ENCODE results near the gene SNED1. TPM values are rescaled to one million over a fixed set of nuclear protein-coding genes. Genes with fewer than 3 reads are reported as not detected.

The SNED1 gene
- total RNA-seq, 1 donor from 2014 or later, result 40.9 TPM

DNA sequence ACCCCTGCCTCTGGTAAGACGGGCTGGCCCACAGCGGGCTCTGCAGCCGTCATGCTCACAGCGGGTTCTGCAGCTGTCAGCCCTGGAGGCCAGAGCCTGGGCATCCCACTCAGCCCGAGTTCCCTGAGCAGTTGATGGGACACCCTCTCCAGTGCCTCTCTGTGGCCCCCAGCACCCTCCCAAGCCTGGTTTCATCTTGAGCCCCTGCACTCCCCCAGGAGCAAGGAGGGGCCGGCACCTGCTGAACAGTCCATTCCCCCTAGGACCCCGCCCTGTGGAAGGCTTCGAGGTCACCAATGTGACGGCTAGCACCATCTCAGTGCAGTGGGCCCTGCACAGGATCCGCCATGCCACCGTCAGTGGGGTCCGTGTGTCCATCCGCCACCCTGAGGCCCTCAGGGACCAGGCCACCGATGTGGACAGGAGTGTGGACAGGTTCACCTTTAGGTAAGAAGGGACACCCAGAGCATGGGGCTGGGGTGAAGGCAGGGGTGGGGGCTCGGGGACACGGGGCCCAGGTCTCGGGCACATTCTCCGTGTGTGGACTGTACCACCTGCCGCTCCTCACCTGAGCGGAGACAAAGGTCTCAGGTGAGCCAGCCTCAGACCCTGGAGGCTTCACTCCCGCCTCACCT is 69.2 kb downstream of the SNED1 start:
- DNase-seq (ENCODE audit: low spot score), result no peak

DNA sequence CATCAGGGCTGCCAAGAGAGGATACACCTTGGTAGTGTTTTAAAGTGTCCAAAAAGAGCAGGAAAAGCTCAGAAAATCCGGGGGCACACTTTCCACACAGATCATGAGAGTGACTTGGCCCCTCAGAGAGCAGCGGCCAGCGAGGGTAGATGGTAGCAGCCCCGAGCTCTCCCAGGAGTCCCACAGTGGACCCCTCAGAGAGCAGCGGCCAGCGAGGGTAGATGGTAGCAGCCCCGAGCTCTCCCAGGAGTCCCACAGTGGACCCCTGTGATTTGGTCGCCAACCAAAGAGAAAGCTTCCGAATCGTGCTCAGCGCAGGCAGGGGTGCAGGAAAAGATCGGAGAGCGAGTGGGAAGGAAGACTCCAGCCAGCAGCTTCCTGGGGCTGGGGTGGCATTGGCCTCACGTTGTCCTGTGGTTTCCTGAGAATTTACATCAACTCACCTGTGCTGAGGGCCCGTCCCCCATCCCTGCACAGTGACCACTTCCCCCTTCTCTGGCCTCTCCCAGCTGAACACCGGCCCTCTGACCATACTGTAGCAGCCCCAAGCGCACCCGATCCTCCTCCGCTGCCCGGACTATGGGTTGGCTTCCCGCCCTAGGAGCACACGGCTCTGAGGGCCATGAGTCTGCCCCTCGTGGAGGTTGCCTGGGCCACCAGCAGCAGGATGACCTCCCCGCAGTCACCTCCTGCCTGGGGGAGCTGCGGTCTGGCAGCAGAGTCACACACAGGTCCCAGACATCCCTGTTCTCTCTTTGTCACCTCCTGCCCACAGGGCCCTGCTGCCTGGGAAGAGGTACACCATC is 69.9 kb downstream of the SNED1 start:
- no peak for DNase-seq (ENCODE audit: low spot score)

DNA sequence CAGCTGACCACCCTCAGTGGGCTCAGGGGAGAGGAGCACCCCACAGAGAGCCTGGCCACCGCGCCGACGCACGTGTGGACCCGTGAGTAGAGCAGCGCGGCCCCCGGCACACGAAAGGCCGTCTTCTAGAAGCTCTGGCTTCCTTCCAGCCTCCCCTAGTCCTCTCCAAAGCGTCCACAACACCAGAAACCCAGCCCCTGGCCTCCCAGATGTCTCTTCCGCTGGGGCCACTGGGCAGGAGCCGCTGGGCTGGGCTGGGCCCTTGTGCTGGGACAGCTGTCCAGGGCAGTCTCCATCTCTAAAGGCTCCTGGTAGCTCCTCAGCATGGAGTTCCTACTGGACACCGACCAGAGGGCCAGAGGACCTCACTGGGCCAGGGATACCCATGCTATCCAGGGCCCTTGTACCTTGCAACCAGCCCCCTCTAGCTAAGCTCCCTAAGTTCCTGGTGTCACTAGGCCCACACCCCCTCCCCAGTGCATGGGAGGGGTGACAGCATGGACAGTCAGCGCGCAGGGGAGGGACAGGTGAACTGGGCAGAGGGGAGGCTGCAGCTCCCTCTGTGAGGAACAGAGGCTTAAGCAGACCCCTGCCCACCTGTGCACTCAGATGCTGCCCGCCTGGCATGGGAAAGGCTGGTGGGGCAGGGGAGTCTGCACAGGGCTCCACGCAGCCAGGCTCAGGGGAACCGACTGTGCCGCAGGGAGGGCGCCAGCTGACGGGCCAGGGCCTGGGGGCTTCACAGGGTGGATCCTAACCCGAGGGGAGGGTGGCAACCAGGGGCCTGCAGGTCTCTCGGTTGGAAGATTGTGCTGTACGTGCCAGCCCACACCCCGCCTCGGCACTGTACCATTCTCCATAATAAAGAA is 70.8 kb downstream of the SNED1 start:
- DNase-seq (ENCODE audit: low spot score), result no peak

DNA sequence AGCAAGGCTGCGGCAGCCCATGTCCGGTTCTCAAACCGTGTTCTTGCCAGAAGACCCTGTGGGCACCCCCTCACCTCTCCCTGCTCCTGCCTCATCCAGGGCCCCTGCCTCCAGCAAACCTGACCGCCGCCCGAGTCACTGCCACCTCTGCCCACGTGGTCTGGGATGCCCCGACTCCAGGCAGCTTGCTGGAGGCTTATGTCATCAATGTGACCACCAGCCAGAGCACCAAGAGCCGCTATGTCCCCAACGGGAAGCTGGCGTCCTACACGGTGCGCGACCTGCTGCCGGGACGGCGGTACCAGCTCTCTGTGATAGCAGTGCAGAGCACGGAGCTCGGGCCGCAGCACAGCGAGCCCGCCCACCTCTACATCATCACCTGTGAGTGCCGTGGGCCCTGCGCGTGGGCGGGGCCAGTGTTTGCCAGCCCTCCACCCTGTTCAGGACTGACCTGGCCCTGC is 71.4 kb downstream of the SNED1 start:
- no peak for DNase-seq (ENCODE audit: low spot score)

DNA sequence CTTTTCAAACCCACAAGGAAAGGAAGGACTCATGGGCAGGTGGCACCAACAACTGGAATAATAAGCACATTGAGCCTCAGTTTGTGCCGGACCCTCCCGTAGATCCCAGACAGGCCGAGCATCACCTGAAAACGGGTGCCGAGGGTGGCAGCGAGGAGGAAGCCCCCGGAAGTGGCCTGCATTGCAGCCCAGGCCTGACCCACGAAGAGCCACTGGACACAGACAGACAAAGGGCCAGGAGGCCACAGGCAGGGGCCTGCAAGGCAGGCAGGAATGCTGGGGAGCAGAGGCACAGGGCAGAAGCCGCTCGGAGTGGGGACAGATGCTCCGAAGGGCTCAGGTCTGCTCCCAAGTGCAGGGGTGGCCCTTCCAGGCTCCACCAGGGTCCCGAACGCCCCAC is 71.9 kb downstream of the SNED1 start:
- DNase-seq (ENCODE audit: low spot score), result no peak

DNA sequence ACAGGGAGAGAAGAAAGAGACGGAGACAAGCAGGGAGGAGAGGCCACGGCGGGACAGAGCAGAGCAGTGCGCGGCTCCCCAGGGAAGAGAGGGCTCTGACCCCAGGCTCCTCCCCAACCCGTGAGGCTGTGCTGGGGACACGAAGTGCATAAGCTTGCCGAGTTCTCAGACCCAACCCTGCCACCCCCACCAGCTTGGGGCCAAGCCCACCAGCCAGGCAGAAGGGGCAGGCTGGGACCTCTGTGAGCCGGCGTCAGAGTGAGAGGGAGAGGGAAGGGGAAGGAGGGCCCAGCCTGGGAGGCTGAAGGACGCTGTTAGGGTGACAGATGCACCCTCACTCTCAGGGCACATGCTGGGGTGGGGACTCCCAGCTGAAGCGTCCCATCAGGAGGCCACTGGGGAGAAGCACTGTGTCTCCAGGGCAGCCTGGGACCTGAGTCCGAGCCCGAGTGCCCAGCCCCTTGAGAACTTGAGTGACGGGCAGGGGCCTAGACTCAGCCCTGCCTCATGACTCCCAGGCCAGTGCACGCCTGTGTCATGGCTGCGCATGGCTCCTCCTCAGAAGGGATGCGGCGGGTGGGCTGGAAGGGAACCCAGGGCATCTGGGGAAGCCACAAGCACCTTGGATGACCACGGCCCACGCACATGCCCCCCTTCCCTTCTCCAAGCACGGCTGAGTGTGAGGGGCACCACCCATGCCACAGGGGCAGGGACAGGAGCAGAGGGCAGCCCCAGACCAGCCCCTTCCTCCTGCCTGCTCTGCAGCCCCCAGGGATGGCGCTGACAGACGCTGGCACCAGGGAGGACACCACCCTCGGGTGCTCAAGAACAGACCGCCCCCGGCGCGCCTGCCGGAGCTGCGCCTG is 72.6 kb downstream of the SNED1 start:
- DNase-seq (ENCODE audit: low spot score), result no peak

DNA sequence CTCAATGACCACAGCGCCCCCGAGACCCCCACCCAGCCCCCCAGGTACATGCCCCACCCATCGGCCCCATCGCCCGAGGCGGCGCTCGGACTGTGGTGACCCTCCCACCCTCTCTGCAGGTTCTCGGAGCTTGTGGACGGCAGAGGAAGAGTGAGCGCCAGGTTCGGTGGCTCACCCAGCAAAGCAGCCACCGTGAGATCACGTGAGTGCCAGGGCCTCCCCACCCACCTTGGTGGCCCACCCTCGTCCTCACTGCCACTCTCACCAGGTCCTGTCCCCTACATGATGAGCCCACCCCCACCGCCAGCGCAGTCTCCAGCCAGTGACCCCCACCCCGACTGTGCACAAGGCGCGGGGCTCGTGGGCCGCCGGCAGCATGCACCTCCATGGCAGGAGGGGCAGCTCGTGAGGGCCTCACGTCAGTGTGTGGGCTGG is 73.3 kb downstream of the SNED1 start:
- DNase-seq (ENCODE audit: low spot score), result no peak

DNA sequence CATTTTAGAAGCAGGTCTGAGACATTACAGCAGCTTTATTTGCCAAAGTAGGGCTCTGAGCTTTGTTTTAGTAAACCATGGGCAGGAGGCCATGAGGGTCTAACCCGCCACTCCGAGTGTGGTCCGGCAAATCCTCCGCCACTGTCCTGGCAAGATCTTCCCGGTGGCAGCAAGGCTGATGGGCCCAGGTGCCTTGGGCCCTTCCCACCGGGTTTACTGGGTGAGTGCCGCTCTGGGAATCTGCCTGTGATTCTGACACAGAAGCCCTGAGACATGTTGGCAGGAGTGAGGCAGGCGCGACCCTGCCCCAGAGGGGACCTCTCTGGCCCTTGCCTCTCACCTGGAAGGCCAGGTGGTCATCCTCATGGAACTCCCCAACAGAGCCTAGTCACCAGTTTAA is 73.7 kb downstream of the SNED1 start:
- DNase-seq (ENCODE audit: low spot score), result no peak

DNA sequence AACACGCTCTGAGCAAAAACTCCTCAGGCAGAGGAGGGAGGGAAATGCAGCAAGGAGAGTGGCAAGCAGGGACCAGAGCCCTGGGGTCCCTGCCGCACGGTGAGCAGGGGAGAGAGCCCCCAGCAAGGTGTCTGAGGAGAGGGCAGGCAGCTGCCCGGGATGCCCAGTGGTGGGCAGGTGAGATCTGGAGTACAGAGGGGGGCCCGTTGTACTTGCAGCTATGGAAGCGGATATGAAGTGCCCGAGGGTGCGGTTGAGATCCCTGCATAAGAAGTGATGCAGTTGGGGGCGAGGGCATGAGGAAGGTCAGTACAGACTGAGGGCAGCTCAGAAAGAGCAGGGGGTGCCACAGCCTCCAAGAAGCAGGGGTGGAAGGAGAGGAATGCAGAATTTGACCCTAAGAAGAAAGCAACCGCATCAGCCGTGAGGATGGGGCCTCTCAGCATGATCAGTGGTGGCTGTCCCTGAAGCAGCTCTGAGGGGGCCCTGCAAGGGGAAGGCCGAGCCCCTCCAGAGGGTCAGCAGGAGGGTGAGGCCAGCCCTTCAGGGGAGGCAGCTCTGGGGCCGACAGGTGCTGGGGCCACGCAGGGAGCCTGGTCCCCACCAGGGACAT is 74.2 kb downstream of the SNED1 start:
- DNase-seq (ENCODE audit: low spot score), result no peak

DNA sequence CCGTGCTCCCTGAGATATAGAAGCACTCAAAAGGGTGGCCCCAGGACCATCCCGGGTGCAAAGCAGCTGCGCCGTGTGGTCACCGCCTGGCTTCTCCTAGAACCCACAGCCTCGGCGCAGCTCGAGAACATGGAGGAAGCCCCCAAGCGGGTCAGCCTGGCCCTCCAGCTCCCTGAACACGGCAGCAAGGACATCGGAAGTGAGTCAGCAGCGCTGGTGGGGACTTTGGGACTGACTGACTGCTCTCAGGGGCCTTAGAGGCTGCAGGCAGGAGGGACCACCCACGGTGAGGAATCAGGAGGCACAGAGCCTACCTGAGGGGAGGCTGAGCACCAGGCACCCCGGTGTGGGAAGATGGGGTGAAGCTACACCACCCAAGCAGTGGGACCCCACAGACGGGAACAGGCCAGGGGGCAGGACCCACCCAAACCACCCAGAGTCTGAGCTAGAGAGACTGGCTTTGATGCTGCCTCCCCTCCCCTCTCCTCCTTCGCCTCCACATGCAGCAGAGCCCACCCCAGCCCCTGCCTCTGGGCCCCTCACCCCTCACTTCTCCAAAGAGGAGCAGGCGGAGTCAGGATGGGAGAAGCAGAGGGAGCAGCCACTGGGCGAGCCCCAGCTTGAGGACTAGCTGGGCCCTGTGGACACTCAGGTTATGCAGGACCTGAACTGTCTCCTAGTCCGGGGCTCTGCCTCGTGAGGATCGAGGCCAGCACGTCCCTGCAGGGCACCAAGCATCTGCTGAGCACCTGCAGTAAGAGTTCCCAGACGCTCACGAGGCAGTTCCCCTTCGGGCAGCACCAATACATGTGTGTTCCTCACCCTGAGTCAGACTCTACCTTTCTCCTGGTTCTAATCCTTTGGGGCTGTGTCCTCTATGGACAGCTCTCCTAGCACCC is 75.0 kb downstream of the SNED1 start:
- DNase-seq (ENCODE audit: low spot score), result no peak

DNA sequence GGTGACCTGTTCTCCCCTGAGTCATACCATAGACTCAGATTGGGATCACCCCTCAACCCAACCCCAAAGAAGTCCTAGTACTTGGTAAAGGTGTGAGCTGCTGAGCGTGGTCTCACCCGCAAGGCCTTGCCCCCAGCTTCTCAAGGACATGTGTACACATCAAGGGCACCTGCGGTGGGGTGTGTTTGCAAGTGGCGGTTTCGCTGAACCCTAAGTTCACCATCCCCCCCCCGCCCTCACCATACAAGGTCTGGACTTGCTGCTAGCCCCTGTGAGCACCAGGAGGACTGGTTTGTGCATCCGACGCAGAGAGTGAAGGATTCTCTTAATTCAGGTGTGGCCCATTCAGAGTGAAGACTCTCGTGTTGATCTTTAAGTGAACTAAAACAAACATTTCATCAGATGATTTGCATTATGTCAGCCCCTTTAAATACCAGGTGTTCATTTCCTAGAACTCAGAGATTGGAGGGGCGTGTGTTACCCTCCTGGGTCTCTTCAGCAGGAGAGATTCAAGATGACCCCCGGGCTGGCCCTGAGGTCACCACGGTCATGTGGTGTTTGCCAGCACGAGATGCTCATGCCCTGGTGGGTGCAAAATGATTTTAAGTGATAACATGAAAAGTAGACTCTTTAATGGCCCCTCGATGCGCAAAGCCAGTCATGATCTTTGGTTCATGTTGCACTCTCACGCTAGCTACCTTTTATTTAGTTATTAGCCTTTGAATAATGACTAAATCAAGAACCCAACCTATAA is 75.8 kb downstream of the SNED1 start:
- DNase-seq (ENCODE audit: low spot score), result no peak

DNA sequence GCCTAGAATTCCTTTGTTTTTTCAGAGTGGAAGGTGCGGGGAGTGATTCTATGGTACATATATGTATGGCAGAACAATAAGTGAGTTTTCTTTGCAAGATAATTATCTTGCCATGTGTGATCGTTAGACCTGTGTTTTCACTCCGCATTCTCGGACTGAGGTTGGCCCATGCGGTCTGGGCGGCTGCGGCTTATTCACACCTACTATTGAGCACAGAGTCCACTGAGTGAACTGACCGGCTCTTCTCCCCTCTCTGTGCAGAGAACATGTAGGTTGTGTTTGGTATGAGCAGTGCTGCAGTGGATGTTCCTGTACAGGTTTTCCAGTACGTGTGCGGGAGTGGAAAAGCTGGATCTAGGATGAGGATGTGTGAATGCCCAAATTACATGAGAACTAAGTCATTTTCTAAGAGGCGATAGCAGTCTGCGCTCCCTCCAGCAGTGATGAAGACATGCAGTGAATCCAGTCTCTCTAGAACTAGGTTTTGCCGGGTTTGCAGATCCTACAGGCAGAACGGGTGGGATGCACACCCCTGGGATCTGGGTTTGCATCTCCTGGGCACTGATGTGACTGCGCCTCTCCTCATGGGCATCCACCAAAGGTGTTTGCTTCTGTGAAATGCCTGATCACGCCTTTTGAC is 76.6 kb downstream of the SNED1 start:
- no peak for DNase-seq (ENCODE audit: low spot score)

DNA sequence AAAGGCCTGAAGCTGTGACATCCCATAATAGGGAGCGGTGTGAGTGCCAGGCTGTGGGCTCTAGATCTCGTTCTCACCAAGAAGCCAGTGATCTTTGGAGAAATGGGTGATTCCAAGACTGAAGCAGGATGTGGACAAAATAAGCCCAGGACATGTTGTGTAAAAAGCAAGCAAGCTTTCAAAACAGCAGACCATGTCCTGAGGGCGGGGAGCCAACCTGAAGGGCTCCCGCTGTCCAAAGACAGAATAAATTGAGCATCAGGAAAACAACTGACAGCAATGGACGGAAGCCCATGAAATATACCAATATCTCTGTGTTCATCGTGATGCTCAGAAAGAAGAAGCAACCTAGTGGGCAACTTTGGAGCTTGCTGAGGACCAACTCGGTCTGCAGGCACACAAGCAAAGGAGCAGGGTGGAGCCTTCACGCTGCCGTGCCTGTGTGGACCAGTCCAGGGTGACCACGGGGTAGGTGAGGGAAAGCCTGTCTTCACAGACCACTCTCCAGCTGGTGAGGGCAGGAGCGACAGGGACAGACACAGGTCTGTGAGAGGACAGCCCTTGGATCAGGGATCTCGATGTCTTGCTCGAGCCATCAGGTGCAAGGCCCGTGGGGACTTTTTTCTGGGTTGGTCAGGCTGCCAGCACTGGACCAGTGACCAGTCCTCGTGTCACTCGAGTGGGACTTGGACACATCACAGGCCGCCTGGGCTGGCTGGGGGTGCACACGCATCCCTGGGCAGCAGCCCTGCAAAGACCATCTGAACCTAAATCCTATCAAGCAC is 82.2 kb downstream of the SNED1 start:
- no peak for DNase-seq (ENCODE audit: low spot score)

DNA sequence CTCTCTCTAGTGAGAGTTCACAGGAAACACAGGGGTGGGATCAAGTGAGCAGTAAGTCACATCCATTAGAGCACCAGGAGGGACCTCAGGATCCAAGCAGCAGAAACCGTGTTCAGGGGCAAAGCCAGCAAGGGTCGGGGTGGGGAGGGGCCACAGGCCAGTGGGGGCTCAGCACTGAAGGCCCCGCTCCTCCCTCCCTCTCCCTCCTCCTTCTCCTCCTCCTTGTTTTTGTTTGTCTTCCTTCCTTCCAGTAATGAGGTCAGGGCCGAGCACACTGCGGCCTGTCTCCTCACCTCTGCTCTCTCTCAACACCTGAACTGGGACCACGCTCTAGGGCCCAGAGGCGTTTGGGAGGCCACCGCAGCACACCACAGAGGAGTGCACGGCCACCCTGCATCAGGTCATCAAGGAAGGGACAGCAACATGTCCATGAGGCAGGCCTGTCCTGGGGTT is 82.8 kb downstream of the SNED1 start:
- no peak for DNase-seq (ENCODE audit: low spot score)

DNA sequence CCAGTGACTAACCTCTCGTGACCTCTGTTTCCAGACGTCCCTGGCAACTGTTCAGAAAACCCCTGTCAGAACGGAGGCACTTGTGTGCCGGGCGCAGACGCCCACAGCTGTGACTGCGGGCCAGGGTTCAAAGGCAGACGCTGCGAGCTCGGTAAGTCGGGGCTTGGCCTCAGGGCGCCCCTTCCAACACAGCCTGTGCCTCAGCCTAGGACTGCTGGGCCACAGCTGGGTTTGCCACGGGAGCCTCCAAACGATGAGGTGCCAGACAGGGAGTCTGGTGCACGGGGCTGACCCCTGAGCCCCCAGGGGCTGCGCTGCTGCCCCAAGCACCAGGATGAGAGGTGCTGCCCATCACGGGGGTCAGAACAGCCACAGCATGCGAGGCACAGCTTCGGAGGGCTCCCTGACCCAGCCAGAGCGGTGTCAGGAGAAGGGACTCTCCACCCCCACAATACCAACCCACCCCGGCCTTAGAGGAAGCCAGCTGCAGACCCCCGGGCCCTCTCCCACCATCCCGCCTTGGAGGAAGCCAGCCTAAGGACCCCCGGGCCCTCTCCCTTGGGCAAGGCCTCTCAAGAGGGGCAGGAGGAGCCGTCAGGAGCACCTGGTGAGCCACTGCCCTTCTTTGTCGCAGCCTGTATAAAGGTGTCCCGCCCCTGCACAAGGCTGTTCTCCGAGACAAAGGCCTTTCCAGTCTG is 83.4 kb downstream of the SNED1 start:
- DNase-seq (ENCODE audit: low spot score), result no peak

DNA sequence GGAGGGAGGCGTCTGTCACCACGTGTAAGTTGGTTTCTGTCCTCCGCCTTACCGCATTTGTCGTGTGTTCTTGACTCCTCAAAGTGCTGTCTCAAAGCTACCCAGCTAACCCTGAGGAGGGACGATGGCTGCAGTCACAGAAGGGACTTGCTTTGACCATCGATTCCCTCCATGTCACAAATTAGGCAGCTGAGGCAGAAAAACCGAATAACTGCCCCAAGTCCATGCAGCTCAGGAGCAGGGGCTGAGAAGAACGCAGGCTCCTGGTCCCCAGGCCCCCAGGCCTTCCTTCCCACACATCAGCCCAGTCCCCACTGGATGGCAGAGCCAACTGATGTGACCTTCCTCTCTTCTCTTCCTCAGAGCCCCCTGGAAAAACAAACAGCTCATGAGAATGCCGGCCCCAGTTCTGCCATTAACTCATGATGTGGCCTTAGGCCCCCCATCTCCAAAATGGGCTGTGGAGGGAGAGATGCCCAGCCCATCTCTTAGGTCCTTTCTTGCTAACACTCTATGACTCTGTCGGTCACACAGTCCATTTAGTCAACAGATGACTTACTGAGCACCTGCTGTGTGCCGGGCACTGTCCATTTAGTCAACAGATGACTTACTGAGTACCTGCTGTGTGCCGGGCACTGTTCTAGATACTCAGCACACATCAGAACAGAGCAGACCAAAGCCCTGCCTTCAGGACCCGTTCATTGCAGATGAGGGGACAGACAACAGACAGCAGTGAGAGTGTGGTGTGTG is 84.1 kb downstream of the SNED1 start:
- no peak for DNase-seq (ENCODE audit: low spot score)

DNA sequence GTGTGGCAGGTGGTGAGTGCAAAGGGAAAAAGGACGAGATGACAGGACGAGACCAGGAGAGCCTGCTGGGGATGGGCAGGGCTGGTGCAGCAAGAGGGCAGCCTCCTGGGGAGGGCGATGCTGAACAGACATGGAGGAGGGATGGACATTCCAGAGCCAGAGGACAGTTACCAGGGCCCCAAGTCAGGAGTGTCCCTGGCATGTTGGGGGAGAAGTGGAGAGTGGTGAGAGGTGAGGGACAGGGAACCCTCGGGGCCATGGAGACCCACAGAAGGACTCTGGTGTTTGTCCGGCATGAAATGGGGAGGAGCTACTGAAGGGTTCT is 84.6 kb downstream of the SNED1 start:
- no peak for DNase-seq (ENCODE audit: low spot score)
